VCaP (cell line): Measurements from ENCODE around the gene DYSF.

Source experiments
- H3K27ac ChIP-seq: fragments of 450-650 bp; 2 replicates; pipeline ENCODE4 v1.5.1; 2017
- CTCF ChIP-seq: fragments of 450-650 bp; conservative IDR thresholded peaks from 2 replicates; pipeline ENCODE4 v1.5.1; 2017; ENCODE audit warnings: mild to moderate bottlenecking, moderate library complexity

Gene DYSF

GRCh38 chr2:71713581-71714580, 260.5 kb downstream of the DYSF start:
- no peak overlapping the region for H3K27ac ChIP-seq
- TF ChIP-seq CTCF, result no peak

GRCh38 chr2:71714601-71715240, 261.4 kb downstream of the DYSF start:
- TF ChIP-seq CTCF, result no peak
- no peak overlapping the region for H3K27ac ChIP-seq

- H3K27ac ChIP-seq, result no peak overlapping the region
- no peak for TF ChIP-seq CTCF
Observed at GRCh38 chr2:71715241-71715750, 261.9 kb downstream of the DYSF start.

- TF ChIP-seq CTCF, result no peak
- H3K27ac ChIP-seq, result no peak overlapping the region
Observed at GRCh38 chr2:71715951-71716696, 262.8 kb downstream of the DYSF start.

GRCh38 chr2:71716697-71717624, 263.6 kb downstream of the DYSF start:
- TF ChIP-seq CTCF, result no peak
- no peak overlapping the region for H3K27ac ChIP-seq

GRCh38 chr2:71718686-71719085, 265.3 kb downstream of the DYSF start:
- no peak overlapping the region for H3K27ac ChIP-seq
- TF ChIP-seq CTCF, result no peak
